H1 (cell line): ENCODE measurements around the gene CLBA1.

Experiments
- ASH2L ChIP-seq: fragments of 200-600, 300-600 bp; sonication (generic); IDR thresholded peaks from one replicate; pipeline ENCODE4 v1.7.1; 2017; ENCODE audit warnings: low read length
- SUZ12 ChIP-seq: fragments of 200-600 bp; sonication (generic); IDR thresholded peaks from 2 replicates; pipeline ENCODE4 v1.6.1; 2012; ENCODE audit warnings: mild to moderate bottlenecking, inconsistent platforms, low read length, moderate library complexity, mixed read lengths

- TF ChIP-seq SUZ12 = no peak
- no peak for TF ChIP-seq ASH2L
These were observed 25.3 kb downstream of the CLBA1 start for GRCh38 chr14:105010891-105011291.
